ENCODE results near the gene SRRM1. TPM values are rescaled to one million over a fixed set of nuclear protein-coding genes. Genes with fewer than 3 reads are reported as not detected.

SRRM1 gene, protein sequence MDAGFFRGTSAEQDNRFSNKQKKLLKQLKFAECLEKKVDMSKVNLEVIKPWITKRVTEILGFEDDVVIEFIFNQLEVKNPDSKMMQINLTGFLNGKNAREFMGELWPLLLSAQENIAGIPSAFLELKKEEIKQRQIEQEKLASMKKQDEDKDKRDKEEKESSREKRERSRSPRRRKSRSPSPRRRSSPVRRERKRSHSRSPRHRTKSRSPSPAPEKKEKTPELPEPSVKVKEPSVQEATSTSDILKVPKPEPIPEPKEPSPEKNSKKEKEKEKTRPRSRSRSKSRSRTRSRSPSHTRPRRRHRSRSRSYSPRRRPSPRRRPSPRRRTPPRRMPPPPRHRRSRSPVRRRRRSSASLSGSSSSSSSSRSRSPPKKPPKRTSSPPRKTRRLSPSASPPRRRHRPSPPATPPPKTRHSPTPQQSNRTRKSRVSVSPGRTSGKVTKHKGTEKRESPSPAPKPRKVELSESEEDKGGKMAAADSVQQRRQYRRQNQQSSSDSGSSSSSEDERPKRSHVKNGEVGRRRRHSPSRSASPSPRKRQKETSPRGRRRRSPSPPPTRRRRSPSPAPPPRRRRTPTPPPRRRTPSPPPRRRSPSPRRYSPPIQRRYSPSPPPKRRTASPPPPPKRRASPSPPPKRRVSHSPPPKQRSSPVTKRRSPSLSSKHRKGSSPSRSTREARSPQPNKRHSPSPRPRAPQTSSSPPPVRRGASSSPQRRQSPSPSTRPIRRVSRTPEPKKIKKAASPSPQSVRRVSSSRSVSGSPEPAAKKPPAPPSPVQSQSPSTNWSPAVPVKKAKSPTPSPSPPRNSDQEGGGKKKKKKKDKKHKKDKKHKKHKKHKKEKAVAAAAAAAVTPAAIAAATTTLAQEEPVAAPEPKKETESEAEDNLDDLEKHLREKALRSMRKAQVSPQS
- total RNA-seq (2011; cell fraction: chromatin; rRNA removed; ENCODE audit: low replicate concordance): 217 and 656 TPM in 2 replicates
- 132 and 167 TPM in 2 replicates for total RNA-seq (2011; cell fraction: nucleolus; rRNA removed)
- total RNA-seq (2011; cell fraction: nucleoplasm; rRNA removed): 277 and 407 TPM in 2 replicates
- total RNA-seq (2014; rRNA removed): 54.5 and 59.4 TPM in 2 replicates
- 81.0 and 89.6 TPM in 2 replicates for total RNA-seq (2014; rRNA removed; fragmentation: Illumina TruSeq; extraction: Trizol)
- 86.4 and 86.7 TPM in 2 replicates for total RNA-seq (2015; rRNA removed; fragmentation: Illumina TruSeq; extraction: Trizol)
- 200 and 225 TPM in 2 replicates for total RNA-seq (2021)
- polyA plus RNA-seq (2011; rRNA removed): 76.5 and 152 TPM in 2 replicates
- 38.3 and 58.6 TPM in 2 replicates for polyA plus RNA-seq (2011; cell fraction: cytosol; rRNA removed)
- polyA plus RNA-seq (2011; cell fraction: nucleus; rRNA removed): 322 and 323 TPM in 2 replicates
- polyA plus RNA-seq (2012): 92.3 and 93.9 TPM in 2 replicates
- polyA plus RNA-seq (2014; fragmentation: Illumina TruSeq; extraction: Trizol): 152 and 179 TPM in 2 replicates
- 100 to 1,000 TPM; 115 to 268 TPM for polyA plus RNA-seq (2014; fragmentation: Nextera tagmentation; extraction: Ambion mirVana)
- 112 and 141 TPM in 2 replicates for polyA plus RNA-seq (2014; rRNA removed)
- polyA minus RNA-seq (2011; rRNA and poly(A)+ RNA removed): 132 and 178 TPM in 2 replicates
- polyA minus RNA-seq (2011; cell fraction: cytosol; rRNA and poly(A)+ RNA removed): 73.1 and 83.0 TPM in 2 replicates
- 176 and 371 TPM in 2 replicates for polyA minus RNA-seq (2011; cell fraction: nucleus; rRNA and poly(A)+ RNA removed)
- percentile 97 among the genes with signal in this experiment for Bru-seq, nascent RNA
- BruChase-seq, experiment 1, labeled RNA remaining after a 2-hour chase: percentile 99 among the genes with signal in this experiment
- BruChase-seq, experiment 2, labeled RNA remaining after a 6-hour chase: percentile 99 among the genes with signal in this experiment
- long read RNA-seq, experiment 1, full-length matches to known transcripts: 11 of 408 reads
- long read RNA-seq, experiment 1, partial matches to known transcripts: 345 of 408 reads
- long read RNA-seq, experiment 1, other reads (novel, unspliced or antisense): 52 of 408 reads
- long read RNA-seq, experiment 2, partial matches to known transcripts: 48 of 57 reads
- long read RNA-seq, experiment 2, other reads (novel, unspliced or antisense): 9 of 57 reads
- long read RNA-seq, experiment 3, full-length matches to known transcripts: 5 of 131 reads
- long read RNA-seq, experiment 3, partial matches to known transcripts: 109 of 131 reads
- long read RNA-seq, experiment 3, other reads (novel, unspliced or antisense): 17 of 131 reads

DNA sequence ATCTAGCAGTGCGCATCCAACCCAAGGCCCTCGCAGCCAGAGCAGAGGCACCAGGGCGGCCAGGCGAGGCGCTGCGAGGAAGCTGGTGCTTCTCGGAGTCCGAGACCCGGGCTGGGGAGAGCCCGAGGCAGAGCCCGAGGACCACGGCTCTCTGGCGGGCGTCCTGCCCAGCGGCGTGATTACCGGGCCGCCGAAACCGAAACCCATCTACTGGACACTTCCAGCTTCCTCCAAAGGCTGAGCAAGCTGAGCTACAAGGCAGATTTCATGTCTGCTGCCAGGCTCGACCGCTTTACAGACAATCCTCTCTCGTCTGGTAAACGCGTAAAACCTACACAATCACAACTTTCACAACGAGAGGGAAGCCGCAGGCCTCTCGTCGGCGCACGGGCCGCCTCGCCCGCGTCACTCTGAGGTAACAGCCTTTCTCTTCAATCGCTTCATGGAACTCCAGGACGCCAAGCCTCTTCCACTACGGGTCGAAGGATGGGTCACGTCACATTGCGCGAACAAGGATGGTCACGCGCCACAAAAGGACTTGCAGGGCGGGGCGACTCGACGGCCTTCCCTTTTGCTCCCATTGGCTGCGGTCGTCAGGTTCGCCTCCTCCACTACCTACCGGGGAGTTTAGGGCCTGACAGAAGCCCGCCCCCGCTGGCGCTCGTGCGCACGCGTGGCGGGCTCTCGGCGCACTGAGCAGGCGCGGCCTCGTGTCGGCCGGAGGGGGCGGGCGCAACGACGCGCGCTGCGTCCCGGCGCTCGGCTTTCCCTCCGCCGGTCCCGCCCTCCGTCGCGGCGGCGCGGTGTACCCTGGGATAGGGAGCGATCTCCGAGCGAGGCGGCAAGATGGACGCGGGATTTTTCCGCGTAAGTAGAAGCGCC is at the start of gene SRRM1:
SRRM1 (plus strand) TSS at position 822 of the 882 bp plus-strand sequence; CDS start at position 847, 25 bp downstream.
- H3K4me3 ChIP-seq: peak within 1 kb of the TSS; percentile 96
- peaks cover 37% of the 10 kb centered on the region for H3K36me3 ChIP-seq (ENCODE audit: control insufficient read depth, insufficient read depth, low read length)
- in situ Hi-C loops (cut with MboI): no loop called here
- peaks cover 58% of the 10 kb centered on the region for H3K79me2 ChIP-seq (ENCODE audit: control insufficient read depth, insufficient read depth, low read length)
- POLR2A ChIA-PET: interaction anchor here (0.5 to 1.4 kb wide), 12 partner anchors 9 to 1230 kb away, joined by 3 to 13 read pairs (median 3); no protein-coding TSS in a partner anchor
- intact Hi-C loops (cut with micrococcal nuclease): loop anchor here (5.0 kb wide), 1 partner anchor 105 kb away; the partner anchor contains the start of gene CLIC4
- CTCF ChIA-PET (ENCODE audit: low intra/inter-chr PET ratio): interaction anchor here (1.6 kb wide), 1 partner anchor 205 kb away, joined by 3 read pairs; no protein-coding TSS in a partner anchor
- H2AFZ ChIP-seq (ENCODE audit: low read depth, low read length): peak within 1 kb of the TSS; percentile 92
- H3K9ac ChIP-seq (ENCODE audit: insufficient read depth in 1 of 2, low read depth in 2 of 2, low read length in 2 of 2): peak within 1 kb of the TSS; percentile 97 to 99
- peak within 1 kb of the TSS; percentile 94 for H3K27ac ChIP-seq (ENCODE audit: extremely low read depth, low read depth, low read length)
- H3K27me3 ChIP-seq (ENCODE audit: control insufficient read depth in 2 of 2, insufficient read depth in 2 of 2, low read length in 2 of 2): peaks cover under 1 to 2% of the 10 kb centered on the region in 2 experiments; a peak in 1 of 5 replicates
- FAIRE-seq (peak; percentile 97), DNase-seq (ENCODE audit: extremely low read depth in 1 of 4, low spot score in 3 of 4) (peak; percentile 98 to 100 (median 98)), ATAC-seq (peak; percentile 96)
- no peaks in the 10 kb centered on the region for H3K9me3 ChIP-seq (replicated peaks; ENCODE audit: control insufficient read depth, insufficient read depth, low read depth, low read length)
- WGBS (ENCODE audit: insufficient coverage, low coverage, missing lambda C conversion rate): 2% methylated on average over 76 of the region's 95 CpGs
- peaks cover 19% of the 10 kb centered on the region in 2 experiments for H3K4me1 ChIP-seq (replicated peaks in 1 of 2; ENCODE audit: control insufficient read depth in 2 of 2, insufficient read depth in 2 of 2, low read length in 2 of 2)
- no peaks in the 10 kb centered on the region for H3K9me1 ChIP-seq (ENCODE audit: control insufficient read depth, insufficient read depth, low read length)
- TSS peak; percentile 98 for BruUV-seq (replicated peaks)
- H4K20me1 ChIP-seq (replicated peaks; ENCODE audit: control insufficient read depth, insufficient read depth, low read length): peaks cover 21% of the 10 kb centered on the region
- H3K4me2 ChIP-seq (ENCODE audit: insufficient read depth, low read length): peak within 1 kb of the TSS; percentile 99
- TF ChIP-seq, protein P1, sequence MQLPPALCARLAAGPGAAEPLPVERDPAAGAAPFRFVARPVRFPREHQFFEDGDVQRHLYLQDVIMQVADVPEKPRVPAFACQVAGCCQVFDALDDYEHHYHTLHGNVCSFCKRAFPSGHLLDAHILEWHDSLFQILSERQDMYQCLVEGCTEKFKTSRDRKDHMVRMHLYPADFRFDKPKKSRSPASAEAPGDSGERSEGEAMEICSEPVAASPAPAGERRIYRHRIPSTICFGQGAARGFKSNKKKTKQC (CRISPR knock-in tag; IDR thresholded peaks at IDR 0.05): peak; percentile 85; the same call in 1 of the 2 replicates
- TF ChIP-seq BDP1 (IDR thresholded peaks at IDR 0.05; ENCODE audit: insufficient read depth, insufficient read length): no peak
- TF ChIP-seq NFYB (IDR thresholded peaks at IDR 0.05; ENCODE audit: extremely low read depth, insufficient read length): peak; percentile 90
- TF ChIP-seq ZNF133 (CRISPR knock-in tag; IDR thresholded peaks at IDR 0.05): no peak
- TF ChIP-seq, protein P2, sequence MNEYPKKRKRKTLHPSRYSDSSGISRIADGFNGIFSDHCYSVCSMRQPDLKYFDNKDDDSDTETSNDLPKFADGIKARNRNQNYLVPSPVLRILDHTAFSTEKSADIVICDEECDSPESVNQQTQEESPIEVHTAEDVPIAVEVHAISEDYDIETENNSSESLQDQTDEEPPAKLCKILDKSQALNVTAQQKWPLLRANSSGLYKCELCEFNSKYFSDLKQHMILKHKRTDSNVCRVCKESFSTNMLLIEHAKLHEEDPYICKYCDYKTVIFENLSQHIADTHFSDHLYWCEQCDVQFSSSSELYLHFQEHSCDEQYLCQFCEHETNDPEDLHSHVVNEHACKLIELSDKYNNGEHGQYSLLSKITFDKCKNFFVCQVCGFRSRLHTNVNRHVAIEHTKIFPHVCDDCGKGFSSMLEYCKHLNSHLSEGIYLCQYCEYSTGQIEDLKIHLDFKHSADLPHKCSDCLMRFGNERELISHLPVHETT (CRISPR knock-in tag; conservative IDR thresholded peaks at IDR 0.05 in 1 of 2, IDR thresholded peaks at IDR 0.05 in 1 of 2): peak in 1 of 2 experiments; percentile 94; a peak in 2 of 4 replicates
- TF ChIP-seq CXXC5 (CRISPR knock-in tag; IDR thresholded peaks at IDR 0.05): peak; percentile 97
- peak; percentile 74 for TF ChIP-seq POLR2AphosphoS5 (IDR thresholded peaks at IDR 0.05; ENCODE audit: control insufficient read depth, insufficient read depth, low read depth, low read length)
- TF ChIP-seq C11orf30 (IDR thresholded peaks at IDR 0.05; ENCODE audit: low read depth): peak; percentile 58
- no peak for TF ChIP-seq ZNF551 (CRISPR knock-in tag; IDR thresholded peaks at IDR 0.05)
